HepG2 (cell line): ENCODE results near the gene PTGDS. TPM values are rescaled to one million over a fixed set of nuclear protein-coding genes. Genes with fewer than 3 reads are reported as not detected.

ENCODE experiments used
- ATAC-seq: fragments of 200-7000 bp; cut with Tn5 transposase; 3 replicates; pipeline ENCODE4 v1.9.1; 2020; ENCODE audit warnings: mild to moderate bottlenecking, moderate library complexity
- BruUV-seq: library from RNA; stranded (reverse); fragments of 400-500 nt; replicated peaks from 2 replicates; lab custom pipeline; 2021; lab: Mats Ljungman, UMichigan
- CTCF ChIA-PET: fragments of 300-600 bp; formaldehyde crosslinking; extraction: SDS; loops from one replicate; lab custom pipeline; 2021; ENCODE audit warnings: low total read pairs, inconsistent platforms, low intra/inter-chr PET ratio; lab: Yijun Ruan, JAX
- POLR2A ChIA-PET: fragments of 350-600 bp; sonication (Branson Sonifier 250); formaldehyde crosslinking; loops from one replicate; lab custom pipeline; 2020; ENCODE audit warnings: antibody characterized with exemption, inconsistent platforms; lab: Yijun Ruan, JAX
- DNase-seq: peaks from one replicate; pipeline ENCODE4 v3.0.0-alpha.2; 2015; ENCODE audit warnings: low spot score
- FAIRE-seq: peaks from 3 replicates; lab custom pipeline; 2011; peaks lifted over from hg19 to GRCh38; lab: Jason Lieb, UNC
- H2AFZ ChIP-seq: one replicate; pipeline ENCODE4 v1.6.1; 2011; ENCODE audit warnings: low read length, inconsistent platforms
- H3K27ac ChIP-seq: fragments of 300-600 bp; 3 replicates; pipeline ENCODE4 v1.8.0; 2011; ENCODE audit warnings: mixed run types, mild to moderate bottlenecking, mixed read lengths, low read length, inconsistent platforms; ENCODE audit not compliant: insufficient read depth; ENCODE audit errors: extremely low read length
- H3K27me3 ChIP-seq, 2 experiments: fragments of 200-600 bp in 1 of 2; 2 replicates in 1 of 2; 3 replicates in 1 of 2; pipeline versions ENCODE4 v1.6.0 to v1.8.0; 2011; ENCODE audit warnings: low read length in 2 of 2, mild to moderate bottlenecking in 2 of 2, moderate library complexity in 2 of 2, inconsistent platforms in 1 of 2; ENCODE audit not compliant: insufficient read depth in 2 of 2, control insufficient read depth in 1 of 2
- H3K36me3 ChIP-seq, 2 experiments: fragments of 200-600 bp in 1 of 2; replicated peaks in 1 of 2; 2 replicates in 1 of 2; 3 replicates in 1 of 2; pipeline versions ENCODE4 v1.5.1 to v1.8.0; 2011; ENCODE audit warnings: low read length in 2 of 2, inconsistent platforms in 1 of 2; ENCODE audit not compliant: insufficient read depth in 2 of 2, control insufficient read depth in 1 of 2
- H3K4me1 ChIP-seq: 2 replicates; pipeline ENCODE4 v1.5.1; 2012; ENCODE audit warnings: low read length, inconsistent platforms; ENCODE audit not compliant: insufficient read depth
- H3K4me2 ChIP-seq: 2 replicates; pipeline ENCODE4 v1.6.0; 2011; ENCODE audit warnings: low read depth, low read length, inconsistent platforms
- H3K4me3 ChIP-seq, 3 experiments: fragments of 200-600 bp in 1 of 3; sonication (generic), shearing (Covaris generic) in 1 of 3; replicated peaks in 1 of 3; 2 replicates each; pipeline ENCODE4 v1.5.1; 2011 to 2016; ENCODE audit warnings: low read length in 3 of 3, inconsistent platforms in 2 of 3, low read depth in 2 of 3, mild to moderate bottlenecking in 2 of 3, control low read depth in 1 of 3, mixed read lengths in 1 of 3; ENCODE audit not compliant: insufficient read depth in 1 of 3
- H3K79me2 ChIP-seq: one replicate; pipeline ENCODE4 v1.6.1; 2011; ENCODE audit warnings: low read length, inconsistent platforms; ENCODE audit not compliant: insufficient read depth
- H3K9ac ChIP-seq: 2 replicates; pipeline ENCODE4 v1.6.0; 2011; ENCODE audit warnings: mild to moderate bottlenecking, low read depth, low read length, inconsistent platforms; ENCODE audit not compliant: insufficient read depth
- H3K9me3 ChIP-seq: 2 replicates; pipeline ENCODE4 v1.5.1; 2012; ENCODE audit warnings: mild to moderate bottlenecking, low read length
- H4K20me1 ChIP-seq: 2 replicates; pipeline ENCODE4 v1.6.0; 2011; ENCODE audit warnings: inconsistent platforms, mild to moderate bottlenecking, low read length, moderate library complexity; ENCODE audit not compliant: insufficient read depth
- AGO2 ChIP-seq: fragments of 200-400 bp; formaldehyde crosslinking; optimal IDR thresholded peaks from 2 replicates; pipeline ENCODE3; 2017; ENCODE audit warnings: mild to moderate bottlenecking, low read depth, low read length, moderate library complexity
- CREBL2 ChIP-seq: sonication (generic); formaldehyde crosslinking; IDR thresholded peaks from 2 replicates; pipeline ENCODE4 v1.8.1; 2023; ENCODE audit warnings: missing genetic modification reagents, mild to moderate bottlenecking, borderline replicate concordance
- DR1 ChIP-seq: sonication (generic); formaldehyde crosslinking; IDR thresholded peaks from 2 replicates; pipeline ENCODE4 v1.8.0; 2021; ENCODE audit warnings: mild to moderate bottlenecking, missing genetic modification reagents, inconsistent platforms
- HDAC2 ChIP-seq: sonication (generic); formaldehyde crosslinking; IDR thresholded peaks from 2 replicates; pipeline ENCODE4 v1.4.0; 2020; ENCODE audit warnings: missing genetic modification reagents
- IKZF4 ChIP-seq: sonication (generic); formaldehyde crosslinking; IDR thresholded peaks from 2 replicates; pipeline ENCODE4 v1.5.1; 2020; ENCODE audit warnings: borderline replicate concordance, mild to moderate bottlenecking, low read depth, missing genetic modification reagents; ENCODE audit errors: not compliant biosample characterization
- PRDM4 ChIP-seq: sonication (generic); formaldehyde crosslinking; IDR thresholded peaks from 2 replicates; pipeline ENCODE4 v1.9.0; 2021; ENCODE audit warnings: missing genetic modification reagents, borderline replicate concordance
- RBFOX2 ChIP-seq: fragments of 200-400 bp; formaldehyde crosslinking; IDR thresholded peaks from 2 replicates; pipeline ENCODE4 v1.6.1; 2017; ENCODE audit warnings: low read depth, mild to moderate bottlenecking, low read length
- SKIL ChIP-seq: sonication (generic); formaldehyde crosslinking; IDR thresholded peaks from 2 replicates; pipeline ENCODE4 v1.8.0; 2022; ENCODE audit warnings: missing genetic modification reagents, mild to moderate bottlenecking, moderate library complexity, borderline replicate concordance
- TAF1 ChIP-seq: sonication (generic); formaldehyde crosslinking; IDR thresholded peaks from 2 replicates; pipeline ENCODE4 v1.4.0; 2020; ENCODE audit warnings: missing genetic modification reagents
- WIZ ChIP-seq: sonication (generic); formaldehyde crosslinking; IDR thresholded peaks from 2 replicates; pipeline ENCODE4 v1.5.1; 2020; ENCODE audit warnings: mild to moderate bottlenecking, missing genetic modification reagents
- ZFP90 ChIP-seq: sonication (generic); formaldehyde crosslinking; IDR thresholded peaks from 2 replicates; pipeline ENCODE4 v1.8.0; 2022; ENCODE audit warnings: missing genetic modification reagents, mild to moderate bottlenecking, inconsistent platforms, borderline replicate concordance
- ZFY ChIP-seq: sonication (generic); formaldehyde crosslinking; IDR thresholded peaks from 2 replicates; pipeline ENCODE4 v1.4.0; 2020; ENCODE audit warnings: missing genetic modification reagents
- WGBS: methylation state at CpG from one replicate; pipeline ENCODE4 v1.1.6; 2017; ENCODE audit warnings: low lambda C conversion rate; 5-methylcytosine and 5-hydroxymethylcytosine counted together
- in situ Hi-C: cut with HindIII; loops from 2 replicates; pipeline ENCODE4 v1.10.0; 2017; ENCODE audit warnings: low pct_unique_long_range_greater_than_20kb; ENCODE audit not compliant: extremely low pct_ligation_motif_present
- intact Hi-C: fragments of 100-400 bp; cut with micrococcal nuclease; formaldehyde crosslinking; loops from one replicate; pipeline ENCODE4 v1.10.0; 2022; ENCODE audit not compliant: unreplicated experiment
- polyA plus RNA-seq, 8 experiments: library from polyadenylated mRNA; depleted of rRNA in 3 of 8; stranded (reverse) in 7 of 8; unstranded in 1 of 8; fragments of >200 nt; fragmentation: Illumina TruSeq in 4 of 8; extraction: Trizol in 4 of 8; gene quantifications; 2 replicates each; pipeline versions ENCODE4 v1.2.1 to v1.2.3, GENCODE V29; 2011 to 2016; ENCODE audit warnings: low read depth in 4 of 8, missing spikeins in 1 of 8, mixed read lengths in 1 of 8; ENCODE audit not compliant: insufficient read depth in 1 of 8
- total RNA-seq, 5 experiments: library from RNA; depleted of rRNA; stranded (reverse); fragments of >200 nt; fragmentation: Illumina TruSeq; extraction: Trizol; gene quantifications; 2 replicates each; pipeline ENCODE4 v1.2.3, GENCODE V29; 2016; ENCODE audit warnings: low read depth in 1 of 5

PTGDS gene
- total and polyA plus RNA-seq, 2 of the 13 experiments (the other 11 are each of a cell fraction or from before 2014, with no cell fraction given), result 0.33 to 0.50 TPM

- TF ChIP-seq SKIL (CRISPR knock-in tag) (no peak), TAF1 (CRISPR knock-in tag) (no peak), ZFY (no peak)
Measured at GRCh38 chr9:136946228-136947027, 30.9 kb upstream of the PTGDS start (continued).

GRCh38 chr9:136947028-136947891 is 30.0 kb upstream of the PTGDS start:
- H3K4me1 ChIP-seq, result peaks cover 59% of the 10 kb centered on the region
- peak overlapping the region; percentile 62 for H3K4me2 ChIP-seq
- in situ Hi-C loops, result loop anchor here (5.0 kb wide), 1 partner anchor 85 kb away; the partner anchor contains the start of gene FUT7
- H3K27ac ChIP-seq, result peak overlapping the region; percentile 95
- no peak overlapping the region for H2AFZ ChIP-seq
- POLR2A ChIA-PET, result interaction anchor here (0.6 to 2.5 kb wide), 14 partner anchors 8 to 147 kb away, joined by 3 to 11 read pairs (median 6); partner anchors contain the start of genes CLIC3 and TRAF2
- peaks cover 3 to 5% of the 10 kb centered on the region in 2 experiments; a peak in 2 of 5 replicates for H3K36me3 ChIP-seq
- no peaks in the 10 kb centered on the region for H3K9me3 ChIP-seq
- no peak for DNase-seq
- CTCF ChIA-PET, result interaction anchor here (1.1 to 1.7 kb wide), 2 partner anchors 81 to 88 kb away, joined by 3 to 15 read pairs; no protein-coding TSS in a partner anchor
- no TSS peak for BruUV-seq
- peaks cover 15% of the 10 kb centered on the region for H3K79me2 ChIP-seq
- no peaks in the 10 kb centered on the region for H3K27me3 ChIP-seq
- H4K20me1 ChIP-seq, result no peaks in the 10 kb centered on the region
- H3K9ac ChIP-seq, result peak overlapping the region; percentile 17
- H3K4me3 ChIP-seq, result peak overlapping the region in 2 of 3 experiments; percentile 26 to 45; a peak in 4 of 6 replicates
- intact Hi-C loops, result loop anchor here (2.0 kb wide), 1 partner anchor 46 kb away; the partner anchor contains the start of gene PAXX
- FAIRE-seq, result no peak
- ATAC-seq, result no peak
- WGBS, result 75% methylated on average over 21 of the region's 26 CpGs
- TF ChIP-seq RBFOX2 (0 out of 2 replicates have a peak, but pooled peaks have one; percentile 20), AGO2 (peak; percentile 25), PRDM4 (CRISPR knock-in tag) (no peak), IKZF4 (CRISPR knock-in tag) (peak; percentile 43), ZFP90 (0 out of 2 replicates have a peak, but pooled peaks have one; percentile 11), DR1 (0 out of 2 replicates have a peak, but pooled peaks have one; percentile 2), WIZ (CRISPR knock-in tag) (no peak), CREBL2 (CRISPR knock-in tag) (0 out of 2 replicates have a peak, but pooled peaks have one; percentile 46), HDAC2 (no peak)
